GM19463 (cell line): ENCODE results near the gene LARGE1.
"Not testable (repeated sequence)": the region's sequence is repeated elsewhere in the genome, so short reads cannot be mapped to it uniquely, and the experiment has no call there.

ENCODE experiments used
- ATAC-seq: cut with Tn5 transposase; IDR thresholded peaks from one replicate; pipeline ENCODE4 v1.9.1; 2021; ENCODE audit warnings: mild to moderate bottlenecking, moderate library complexity; ENCODE audit not compliant: unreplicated experiment

LARGE1 gene

DNA sequence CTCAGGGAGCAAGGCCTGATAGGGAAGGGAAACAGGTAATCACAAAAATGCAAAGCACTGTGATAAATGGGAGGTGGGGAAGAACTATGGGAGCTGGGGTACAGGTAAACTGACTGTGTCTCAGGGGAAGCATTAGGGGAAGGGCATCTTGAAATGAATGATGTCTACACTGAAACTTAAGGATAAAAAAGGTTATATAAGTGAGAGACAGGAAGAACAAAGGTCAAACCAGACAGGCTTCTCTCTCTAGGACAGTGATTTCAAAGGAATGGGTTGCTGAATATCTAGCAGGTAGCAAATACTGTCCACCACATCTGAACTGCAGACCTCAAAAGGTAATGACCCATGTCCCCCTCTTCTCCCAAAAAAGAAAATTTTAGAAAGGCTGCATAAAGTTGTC is 529.0 kb downstream of the LARGE1 start:
- ATAC-seq, result no peak

DNA sequence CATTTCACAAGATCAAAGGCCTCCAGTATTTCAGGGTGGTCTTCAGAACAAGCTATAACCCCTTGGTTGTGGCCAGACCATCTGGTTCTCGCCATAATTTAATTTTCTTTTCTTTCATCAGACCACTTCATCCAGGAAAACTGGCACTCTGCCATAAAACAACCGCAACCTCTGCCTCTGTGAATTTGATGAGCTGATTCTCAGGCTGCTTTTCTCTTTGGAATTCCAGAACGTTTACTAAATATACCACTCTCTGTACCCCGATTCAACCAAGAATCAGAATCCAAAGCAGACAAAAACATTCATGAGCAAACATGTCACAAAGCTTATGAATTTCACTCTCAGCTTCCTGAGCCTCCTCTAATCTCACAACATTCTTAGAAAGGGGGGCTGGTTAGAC is 530.3 kb downstream of the LARGE1 start:
- ATAC-seq, result no peak

DNA sequence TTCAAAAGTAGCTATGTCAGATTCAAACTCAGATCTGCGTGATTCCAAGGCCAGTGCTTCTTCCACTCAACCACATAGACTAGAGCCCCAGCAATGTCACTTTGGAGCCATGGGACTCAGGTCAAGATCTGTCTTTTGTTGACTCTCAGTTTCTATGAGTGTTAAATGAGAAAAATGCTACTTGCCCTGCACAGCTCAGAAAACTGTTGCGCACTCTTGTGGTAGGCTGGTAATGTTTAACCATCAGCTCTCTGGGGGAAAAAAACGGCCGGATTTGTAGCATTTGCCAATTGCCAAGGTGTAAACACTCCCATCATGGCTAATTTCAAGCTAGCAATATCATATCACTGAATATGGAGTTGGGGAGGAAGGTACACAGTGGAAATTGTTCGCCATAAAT is 534.0 kb downstream of the LARGE1 start:
- no peak for ATAC-seq

DNA sequence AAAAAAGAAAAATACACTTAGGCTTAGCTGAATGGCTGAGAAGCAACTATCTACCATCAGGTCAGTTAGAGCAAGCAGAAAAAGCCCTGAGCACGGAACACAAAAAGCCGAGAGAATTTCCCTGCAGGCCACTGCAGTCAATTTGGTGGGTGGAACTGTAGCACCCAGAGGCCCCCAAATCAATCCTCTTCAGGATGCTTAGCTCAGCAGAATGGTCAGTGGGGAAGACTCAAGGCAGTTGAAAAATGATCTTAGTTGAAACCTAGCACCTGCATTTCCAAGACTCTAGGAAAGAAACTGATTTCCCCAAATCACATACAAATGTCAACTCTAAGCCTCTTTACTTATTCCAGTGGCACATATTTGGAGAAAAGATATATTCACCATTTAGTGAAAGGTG is 534.7 kb downstream of the LARGE1 start:
- no peak for ATAC-seq

DNA sequence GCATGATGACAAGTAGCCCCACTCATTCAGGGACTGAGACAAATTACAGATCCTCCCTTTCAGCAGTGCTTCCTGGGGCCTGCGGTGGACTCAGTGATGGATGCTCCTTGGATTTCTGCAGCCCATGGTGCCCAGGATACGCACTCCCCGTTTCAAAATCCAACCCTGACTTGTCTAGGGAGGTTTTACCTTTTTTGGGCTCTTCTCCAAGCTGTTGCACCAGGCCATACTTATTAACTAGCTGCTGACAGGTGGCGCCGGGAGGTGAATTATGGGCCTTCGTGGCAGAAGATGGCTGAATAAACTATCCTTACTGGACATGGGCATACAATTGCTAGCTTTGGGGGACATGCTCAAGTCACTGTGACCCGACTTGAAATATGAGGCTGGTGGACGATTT is 537.8 kb downstream of the LARGE1 start:
- no peak for ATAC-seq

DNA sequence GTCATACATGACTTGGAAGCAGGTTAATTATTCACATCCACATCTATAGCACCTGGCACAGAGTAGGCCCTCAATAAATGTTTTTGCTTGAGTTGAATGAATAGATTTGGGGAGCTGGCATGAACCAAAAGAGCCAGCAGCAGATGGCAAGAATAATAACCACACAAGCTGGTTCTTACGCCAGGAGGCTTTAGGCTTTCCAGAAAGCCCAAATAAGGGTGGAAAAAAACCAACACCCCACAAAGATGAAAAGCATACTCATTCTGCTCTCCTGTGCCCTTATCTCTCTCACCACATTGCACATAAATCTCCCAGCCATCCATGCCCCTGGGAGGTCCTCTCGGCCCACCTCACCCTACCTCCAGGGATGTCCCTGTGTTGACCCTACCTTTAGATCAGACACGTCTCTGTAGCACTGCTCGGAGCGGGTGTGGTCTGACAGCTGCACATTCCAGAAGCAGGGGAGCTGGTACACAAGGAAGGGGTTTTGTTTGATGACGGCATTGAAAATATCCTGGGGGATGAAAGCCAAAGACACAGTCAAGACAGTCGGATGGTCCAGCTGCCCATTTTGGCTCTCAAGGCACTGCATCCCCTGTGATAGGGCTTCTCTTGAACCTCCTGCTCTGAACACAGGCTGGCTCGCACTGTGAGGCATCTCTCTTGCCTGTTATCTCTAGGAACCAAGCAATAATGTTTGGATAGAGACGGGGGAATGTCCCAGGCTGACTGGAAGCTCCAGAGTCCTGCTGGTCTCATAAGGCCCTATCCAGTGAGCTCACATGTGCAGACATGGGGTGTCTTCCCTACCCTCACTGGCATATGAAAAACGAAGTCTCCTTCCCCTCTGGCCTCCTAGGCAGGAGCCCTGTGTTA is 538.5 kb downstream of the LARGE1 start:
- no peak for ATAC-seq

DNA sequence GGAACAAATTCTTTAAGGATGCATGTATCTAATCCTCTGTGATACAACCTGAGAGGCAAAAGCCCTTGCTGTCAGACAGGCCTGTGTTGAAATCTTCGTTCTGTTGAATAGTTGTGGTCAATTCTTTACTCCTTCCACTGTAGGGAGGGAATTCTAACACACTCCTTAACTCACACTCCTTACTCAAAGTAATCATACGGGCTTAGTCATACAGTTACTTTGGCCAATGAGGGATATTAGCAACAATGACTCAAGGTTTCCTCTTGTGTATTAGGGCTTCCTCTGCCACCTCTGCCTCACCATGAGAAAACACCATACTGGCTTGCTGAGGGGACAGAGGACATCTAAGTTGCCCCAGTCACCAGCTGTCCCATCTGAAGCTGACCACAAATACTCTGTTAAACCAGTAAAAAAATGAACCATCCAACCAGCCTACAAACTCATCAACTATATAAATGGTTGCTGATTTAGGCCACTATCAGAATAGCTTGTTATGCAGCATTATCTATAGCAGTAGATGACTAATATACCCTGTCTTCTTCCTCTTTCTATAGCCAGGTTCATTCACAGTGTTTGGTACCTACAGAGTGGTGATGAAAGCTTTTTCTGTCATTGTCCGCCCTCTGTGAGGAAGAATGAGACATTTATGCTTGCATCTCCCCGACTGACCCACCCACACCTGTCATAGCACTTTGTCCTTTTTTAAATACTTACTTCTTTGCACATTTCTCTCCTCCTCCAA is 539.3 kb downstream of the LARGE1 start:
- no peak for ATAC-seq

DNA sequence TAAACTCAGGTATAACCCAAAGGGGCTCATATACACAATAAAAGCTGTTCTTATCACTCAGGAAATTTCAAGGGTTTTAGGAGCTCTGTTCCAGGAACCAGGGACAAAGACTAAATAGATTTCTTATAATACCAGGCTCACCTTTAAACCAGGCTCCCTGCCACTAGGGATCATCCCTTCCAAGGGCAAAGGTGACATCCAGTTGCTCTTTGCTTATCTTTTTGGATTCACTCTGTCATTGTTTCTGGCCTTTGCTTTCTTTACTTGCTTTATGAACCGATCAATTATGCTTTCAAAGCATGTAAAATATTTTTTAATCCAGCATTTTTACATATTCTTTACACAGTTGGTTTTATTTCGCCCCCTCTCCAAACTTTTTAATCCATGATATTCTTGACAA is 540.4 kb downstream of the LARGE1 start:
- no peak for ATAC-seq

DNA sequence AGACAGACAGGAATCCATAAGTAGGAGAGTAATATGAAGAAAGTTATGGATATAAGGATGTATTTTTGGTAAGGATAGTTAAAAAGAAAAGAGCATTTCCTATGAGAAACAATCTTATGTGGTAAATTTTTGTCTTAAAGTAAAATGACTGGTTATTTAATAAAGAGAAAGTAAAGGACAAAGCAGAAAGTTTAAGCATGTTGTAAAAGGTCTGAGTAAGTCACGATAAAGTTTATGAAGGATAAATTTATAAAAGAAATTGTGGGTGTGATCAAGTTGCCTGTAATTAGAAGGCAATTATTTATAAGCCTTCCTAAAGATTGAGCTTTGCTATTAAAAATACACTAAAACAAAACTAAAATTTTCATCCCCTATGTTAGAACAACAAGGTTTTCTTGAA is 547.4 kb downstream of the LARGE1 start:
- ATAC-seq, result no peak

DNA sequence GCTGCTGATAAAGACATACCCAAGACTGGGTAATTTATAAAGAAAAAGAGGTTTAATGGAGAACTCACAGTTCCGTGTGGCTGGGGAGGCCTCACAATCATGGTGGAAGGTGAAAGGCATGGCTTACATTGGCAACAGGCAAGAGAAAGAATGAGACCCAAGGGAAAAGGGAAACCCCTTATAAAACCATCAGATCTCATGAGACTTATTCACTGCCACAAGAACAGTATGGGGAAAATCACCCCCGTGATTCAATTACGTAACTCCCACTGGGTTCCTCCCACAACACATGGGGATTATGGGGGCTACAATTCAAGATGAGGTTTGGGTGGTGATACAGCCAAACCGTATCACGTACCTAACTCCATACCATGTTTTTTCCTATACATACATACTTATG is 557.0 kb downstream of the LARGE1 start:
- ATAC-seq, result not testable (repeated sequence)

DNA sequence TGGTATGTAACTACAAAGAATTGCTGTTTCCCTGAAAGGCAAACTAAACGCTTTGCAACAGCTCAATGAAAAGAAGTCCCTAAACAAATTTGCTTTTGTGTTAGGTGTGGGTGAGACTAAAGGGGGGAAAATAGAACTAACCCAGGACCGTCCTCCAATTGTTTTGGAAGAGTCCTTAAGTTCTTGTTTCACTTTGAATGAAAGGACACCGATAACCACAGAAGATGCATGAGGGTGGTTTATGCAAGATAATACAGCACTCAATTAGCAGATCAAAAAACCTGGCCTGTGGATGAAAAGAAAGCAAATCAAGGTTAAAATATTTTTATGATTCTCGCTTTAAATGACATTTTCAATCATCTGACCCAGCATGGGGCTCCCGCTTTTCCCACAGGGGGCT is 557.6 kb downstream of the LARGE1 start:
- ATAC-seq, result no peak

DNA sequence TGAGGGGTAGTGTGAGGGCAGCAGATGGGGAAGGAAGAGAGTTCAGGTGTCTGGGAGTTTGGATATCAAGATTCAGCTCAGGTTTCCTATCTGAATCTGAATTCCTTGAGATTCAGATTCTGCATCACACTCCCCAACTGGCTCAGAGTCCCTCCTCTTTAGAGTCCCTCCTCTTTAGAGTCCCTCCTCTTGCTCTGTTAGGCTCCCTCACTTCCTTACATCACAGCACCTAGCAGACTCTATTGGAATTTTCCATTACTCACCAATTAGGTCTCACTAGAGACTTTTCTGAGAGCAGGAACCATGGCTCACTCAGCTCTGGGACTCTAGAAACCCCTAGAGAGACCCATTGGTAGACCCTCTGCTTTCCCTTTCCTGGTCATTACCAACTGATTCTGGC is 558.7 kb downstream of the LARGE1 start:
- no peak for ATAC-seq

DNA sequence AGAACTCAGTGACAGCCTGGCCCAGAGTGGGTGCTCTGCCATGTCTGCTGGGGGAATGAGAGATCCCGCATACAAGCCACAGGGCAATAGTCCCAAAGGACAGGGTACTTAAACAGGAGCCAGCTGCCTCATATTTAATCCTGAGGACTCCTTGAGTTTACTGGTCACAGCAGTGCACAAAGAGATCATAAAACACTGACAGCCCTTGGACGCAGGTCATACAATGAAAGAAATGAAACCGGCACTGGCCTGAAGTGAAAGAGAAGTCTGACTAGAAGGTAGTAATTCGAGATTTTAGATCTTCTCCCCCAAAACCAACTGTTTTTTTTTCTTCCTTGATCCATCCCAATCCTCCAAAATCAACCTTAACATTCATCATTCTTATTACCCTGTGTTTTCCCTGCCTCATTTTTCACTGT is 562.3 kb downstream of the LARGE1 start:
- no peak for ATAC-seq

DNA sequence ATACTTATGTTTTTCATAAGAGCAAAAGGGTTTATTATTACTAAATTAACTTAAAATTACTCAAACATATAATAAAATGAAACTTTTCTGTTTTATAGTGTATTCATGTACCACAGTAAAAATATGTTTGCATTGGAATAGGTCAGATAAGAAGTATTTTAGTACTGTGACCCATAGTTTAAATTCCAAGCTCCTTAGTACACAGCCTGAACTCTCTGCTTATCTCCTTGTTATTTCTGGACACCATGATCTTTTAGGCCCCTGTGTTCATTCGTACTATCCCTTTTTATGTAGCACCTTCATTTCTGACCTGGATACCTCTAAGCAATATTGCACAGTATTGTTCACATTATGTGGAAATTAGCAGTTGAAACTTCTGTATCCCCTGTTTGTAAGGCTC is 565.3 kb downstream of the LARGE1 start:
- ATAC-seq, result no peak

DNA sequence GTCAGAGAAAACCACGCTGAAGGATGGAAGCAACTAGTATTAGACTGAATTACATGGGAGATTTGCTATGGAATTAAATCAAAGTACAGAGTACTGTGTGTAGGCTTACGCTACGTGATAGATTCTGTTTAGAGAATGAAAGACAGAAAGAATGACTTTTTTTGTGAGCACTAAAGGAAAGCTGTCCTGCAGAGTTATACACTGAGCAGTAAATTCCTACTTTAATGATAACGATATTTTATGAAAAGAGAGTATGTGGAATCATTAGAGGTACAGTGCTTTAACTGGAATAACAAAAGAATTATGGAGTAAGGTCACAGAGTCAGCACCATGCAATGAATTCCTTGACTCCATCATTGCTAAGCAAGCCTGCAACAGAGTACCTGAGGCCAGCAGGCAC is 566.8 kb downstream of the LARGE1 start:
- ATAC-seq, result no peak

DNA sequence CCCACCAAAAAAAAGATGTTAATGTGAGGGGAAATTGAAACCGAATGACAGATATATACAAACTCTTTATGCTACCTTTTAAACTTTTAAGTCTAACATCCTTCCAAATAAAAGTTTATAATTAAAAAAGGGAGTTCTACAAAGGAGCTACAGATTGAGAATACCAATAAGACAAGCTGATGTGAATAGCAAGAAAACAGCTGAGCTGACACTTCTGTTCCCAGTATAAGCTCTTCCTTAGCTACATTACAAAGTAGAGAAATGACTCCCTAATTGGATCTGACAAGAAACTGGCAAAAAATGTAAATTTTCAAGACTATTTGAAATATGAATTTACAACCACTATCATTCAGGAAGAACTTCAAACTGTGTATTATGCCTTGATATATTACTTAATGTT is 567.5 kb downstream of the LARGE1 start:
- ATAC-seq, result no peak

DNA sequence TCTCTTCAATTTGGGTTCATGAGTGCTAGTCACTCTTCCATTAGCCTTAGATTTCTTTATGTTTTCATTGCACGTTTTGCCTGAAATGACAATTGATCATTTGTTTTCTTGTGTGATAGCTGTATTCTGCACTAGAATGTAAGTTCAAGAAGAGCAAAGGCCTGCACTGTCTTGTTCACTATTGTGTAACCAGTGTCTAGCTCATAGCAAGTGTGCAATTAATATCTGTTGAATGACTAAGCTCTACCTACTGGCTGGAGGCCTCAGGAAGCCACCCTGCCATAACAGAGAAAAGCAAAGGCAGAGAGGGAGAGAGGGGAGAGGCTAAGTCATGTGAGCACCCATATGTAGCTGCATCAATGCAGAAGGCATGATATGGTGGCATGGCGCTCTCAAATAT is 569.3 kb downstream of the LARGE1 start:
- no peak for ATAC-seq

DNA sequence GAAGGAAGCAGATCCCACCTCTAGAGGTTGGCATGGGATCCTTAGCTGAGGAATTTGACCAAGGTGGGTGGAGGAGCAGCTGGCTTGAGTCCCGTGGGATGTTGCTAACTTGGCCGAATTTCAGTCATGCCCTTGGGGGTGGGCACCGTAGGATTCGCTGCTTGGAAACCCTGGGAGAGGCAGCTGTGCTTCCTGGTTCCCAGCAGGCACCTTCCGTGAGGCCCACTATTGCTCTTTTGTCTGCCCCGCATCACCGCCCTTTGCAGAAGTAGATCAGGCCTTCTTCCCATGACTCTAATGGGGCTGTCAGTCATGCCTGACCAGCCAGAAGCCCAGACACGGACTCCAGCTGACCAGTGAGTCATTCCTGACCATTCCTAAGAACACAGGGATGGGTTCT is 569.8 kb downstream of the LARGE1 start:
- ATAC-seq, result no peak

DNA sequence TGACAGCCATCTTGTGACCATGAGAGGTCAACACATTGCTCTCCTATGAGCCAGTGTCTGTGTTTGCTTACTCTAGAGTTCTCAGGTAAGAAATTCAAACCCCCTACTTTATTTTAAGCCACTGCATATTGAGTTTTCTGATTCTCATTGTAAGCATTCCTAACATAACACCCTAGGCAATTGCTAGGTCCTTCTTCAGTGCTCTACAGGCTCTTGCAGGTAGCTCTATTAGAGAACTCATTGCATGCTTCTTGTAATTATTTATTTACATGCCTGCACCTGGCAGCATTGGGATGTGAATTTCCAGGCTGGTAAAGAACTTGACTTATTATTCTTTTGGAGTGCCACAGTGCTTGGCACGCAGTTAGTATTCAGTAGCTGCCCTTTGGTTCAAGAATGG is 573.3 kb downstream of the LARGE1 start:
- no peak for ATAC-seq

DNA sequence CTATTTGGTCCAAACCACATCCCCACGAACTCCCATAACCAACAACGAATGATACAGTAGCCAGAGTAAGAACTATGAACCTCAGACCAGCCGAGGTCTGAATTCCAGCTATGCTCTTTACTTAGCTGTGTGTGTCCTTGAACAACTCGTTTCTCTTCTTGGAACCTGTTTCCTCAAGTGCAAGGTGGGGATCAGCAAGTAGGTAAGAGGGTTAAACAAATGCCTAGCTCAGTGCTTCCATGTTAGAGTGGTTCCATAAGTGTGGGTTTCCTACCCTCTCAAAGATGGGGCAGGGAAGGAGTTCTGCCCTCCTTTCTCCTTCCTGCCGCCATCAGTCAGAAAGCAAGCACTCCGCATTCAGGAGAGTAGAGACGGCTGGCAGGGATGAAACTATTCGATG is 578.7 kb downstream of the LARGE1 start:
- ATAC-seq, result no peak

DNA sequence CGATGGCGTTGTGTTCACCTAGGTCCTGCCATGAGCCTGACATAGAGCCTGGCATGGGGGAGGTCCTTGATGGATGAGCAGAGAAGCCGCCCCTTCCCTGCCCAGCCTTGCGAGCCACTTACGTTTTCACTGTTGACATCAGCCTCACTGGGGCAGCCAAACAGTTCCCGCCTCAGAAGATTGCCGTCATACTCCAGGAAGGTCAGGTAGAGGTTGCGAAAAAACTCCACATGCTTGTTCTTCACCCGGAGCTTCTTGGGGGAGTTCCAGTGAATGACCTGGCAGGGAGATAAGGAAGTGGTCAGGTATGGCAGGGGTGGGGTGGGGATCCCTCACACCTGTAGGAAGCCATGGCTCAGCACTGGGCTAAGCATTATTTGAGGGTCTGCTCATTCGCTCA is 582.8 kb downstream of the LARGE1 start:
- no peak for ATAC-seq

DNA sequence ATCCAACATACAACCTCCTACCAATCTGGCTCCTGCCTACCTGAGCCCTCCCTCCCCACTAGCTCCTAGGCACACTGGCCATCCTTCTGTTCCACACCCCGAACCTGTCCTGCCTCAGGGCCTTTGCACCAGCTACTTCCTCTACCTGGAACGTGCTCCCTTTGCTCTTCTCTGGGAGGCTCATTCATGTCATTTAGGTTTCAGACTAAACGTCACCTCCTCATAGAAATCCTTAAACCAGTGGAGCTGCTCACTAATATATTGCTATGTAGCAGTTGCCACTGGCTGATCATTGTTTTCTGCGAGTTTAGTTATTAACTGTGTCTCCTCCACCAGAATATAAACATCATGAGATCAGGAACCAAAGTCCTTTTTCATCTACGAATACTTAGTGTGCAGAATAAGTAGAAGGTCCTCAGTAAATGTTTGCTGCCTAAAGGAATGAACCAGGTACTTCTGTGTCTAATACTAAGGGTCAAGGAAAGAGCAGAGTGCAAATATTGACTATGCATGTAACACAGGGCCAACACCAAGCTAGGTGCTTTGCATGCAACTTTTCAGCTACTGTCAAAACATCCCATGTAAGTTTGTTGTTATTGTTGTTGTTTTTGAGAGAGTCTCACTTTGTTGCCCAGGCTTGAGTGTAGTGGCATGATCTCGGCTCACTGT is 584.5 kb downstream of the LARGE1 start:
- ATAC-seq, result no peak
